Upper lobe of left lung (tissue), 4 donors: Measurements from ENCODE around the gene TEDC1.

Experiments used
- EP300 ChIP-seq, 4 donors: sonication (generic); formaldehyde crosslinking; IDR thresholded peaks; one replicate each; pipeline ENCODE4 v1.5.1; 2017; ENCODE audit warnings: antibody characterized with exemption in 4 of 4, control low read depth in 2 of 4
- POLR2A ChIP-seq, 4 donors: fragments of 450-650 bp; IDR thresholded peaks; one replicate each; pipeline ENCODE4 v1.5.1; 2016 to 2017; ENCODE audit warnings: antibody characterized with exemption in 4 of 4, mild to moderate bottlenecking in 2 of 4
- TF ChIP-seq, protein P1 (sequence below), 6 experiments: fragments of 450-650 bp in 4 of 6; fragments of 200-600 bp in 2 of 6; sonication (generic) in 2 of 6; IDR thresholded peaks; one replicate each; pipeline ENCODE4 v1.5.1; 2016 to 2019; ENCODE audit warnings: antibody characterized with exemption in 6 of 6

DNA sequence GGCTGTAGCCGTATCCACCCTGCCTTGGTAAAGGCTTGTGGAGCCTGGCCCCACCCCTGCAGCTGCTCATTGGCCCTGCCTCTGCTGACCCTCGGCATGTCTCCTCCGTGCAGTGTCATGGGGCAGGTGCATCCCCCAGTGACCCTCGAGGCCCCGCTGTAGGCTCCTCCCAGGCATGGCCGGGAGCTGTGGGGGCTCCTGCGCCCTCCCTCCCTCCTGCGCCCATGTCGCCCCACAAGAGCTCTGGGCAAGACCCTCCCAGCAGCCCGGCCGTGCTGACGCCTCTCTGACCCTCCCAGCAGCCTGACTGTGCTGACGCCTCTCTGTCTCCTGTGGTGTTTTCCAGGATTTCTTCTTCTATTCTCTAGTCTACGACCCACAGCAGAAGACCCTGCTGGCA is 37.2 kb upstream of the TEDC1 start:
- TF ChIP-seq, protein P1, sequence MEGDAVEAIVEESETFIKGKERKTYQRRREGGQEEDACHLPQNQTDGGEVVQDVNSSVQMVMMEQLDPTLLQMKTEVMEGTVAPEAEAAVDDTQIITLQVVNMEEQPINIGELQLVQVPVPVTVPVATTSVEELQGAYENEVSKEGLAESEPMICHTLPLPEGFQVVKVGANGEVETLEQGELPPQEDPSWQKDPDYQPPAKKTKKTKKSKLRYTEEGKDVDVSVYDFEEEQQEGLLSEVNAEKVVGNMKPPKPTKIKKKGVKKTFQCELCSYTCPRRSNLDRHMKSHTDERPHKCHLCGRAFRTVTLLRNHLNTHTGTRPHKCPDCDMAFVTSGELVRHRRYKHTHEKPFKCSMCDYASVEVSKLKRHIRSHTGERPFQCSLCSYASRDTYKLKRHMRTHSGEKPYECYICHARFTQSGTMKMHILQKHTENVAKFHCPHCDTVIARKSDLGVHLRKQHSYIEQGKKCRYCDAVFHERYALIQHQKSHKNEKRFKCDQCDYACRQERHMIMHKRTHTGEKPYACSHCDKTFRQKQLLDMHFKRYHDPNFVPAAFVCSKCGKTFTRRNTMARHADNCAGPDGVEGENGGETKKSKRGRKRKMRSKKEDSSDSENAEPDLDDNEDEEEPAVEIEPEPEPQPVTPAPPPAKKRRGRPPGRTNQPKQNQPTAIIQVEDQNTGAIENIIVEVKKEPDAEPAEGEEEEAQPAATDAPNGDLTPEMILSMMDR (IDR thresholded peaks at IDR 0.05) = no peak
- TF ChIP-seq POLR2A (IDR thresholded peaks at IDR 0.05) (no peak), EP300 (IDR thresholded peaks at IDR 0.05) (no peak)
